ENCODE results near the gene EPHB1.
"Not testable (repeated sequence)": the region's sequence is repeated elsewhere in the genome, so short reads cannot be mapped to it uniquely, and the experiment has no call there.

Gene EPHB1

GRCh38 chr3:134965865-134966481 is 170.9 kb downstream of the EPHB1 start:
- TF ChIP-seq TSHZ2 (CRISPR knock-in tag; IDR thresholded peaks at IDR 0.05) (no peak), PPARA (CRISPR knock-in tag; IDR thresholded peaks at IDR 0.05; ENCODE audit: borderline replicate concordance) (no peak), ZC3H10 (CRISPR knock-in tag; IDR thresholded peaks at IDR 0.05) (no peak), OSR1 (CRISPR knock-in tag; IDR thresholded peaks at IDR 0.05) (no peak), ZNF8 (CRISPR knock-in tag; IDR thresholded peaks at IDR 0.05) (no peak), ZNF565 (CRISPR knock-in tag; conservative IDR thresholded peaks at IDR 0.05; ENCODE audit: low read depth) (no peak), ESRRG (CRISPR knock-in tag; IDR thresholded peaks at IDR 0.05) (no peak), GLIS3 (CRISPR knock-in tag; IDR thresholded peaks at IDR 0.05) (no peak), RARB (CRISPR knock-in tag; IDR thresholded peaks at IDR 0.05) (no peak), CSDC2 (CRISPR knock-in tag; IDR thresholded peaks at IDR 0.05) (no peak), ISL1 (CRISPR knock-in tag; IDR thresholded peaks at IDR 0.05) (no peak), ZNF70 (CRISPR knock-in tag; IDR thresholded peaks at IDR 0.05) (no peak)
- TF ChIP-seq, protein P1, sequence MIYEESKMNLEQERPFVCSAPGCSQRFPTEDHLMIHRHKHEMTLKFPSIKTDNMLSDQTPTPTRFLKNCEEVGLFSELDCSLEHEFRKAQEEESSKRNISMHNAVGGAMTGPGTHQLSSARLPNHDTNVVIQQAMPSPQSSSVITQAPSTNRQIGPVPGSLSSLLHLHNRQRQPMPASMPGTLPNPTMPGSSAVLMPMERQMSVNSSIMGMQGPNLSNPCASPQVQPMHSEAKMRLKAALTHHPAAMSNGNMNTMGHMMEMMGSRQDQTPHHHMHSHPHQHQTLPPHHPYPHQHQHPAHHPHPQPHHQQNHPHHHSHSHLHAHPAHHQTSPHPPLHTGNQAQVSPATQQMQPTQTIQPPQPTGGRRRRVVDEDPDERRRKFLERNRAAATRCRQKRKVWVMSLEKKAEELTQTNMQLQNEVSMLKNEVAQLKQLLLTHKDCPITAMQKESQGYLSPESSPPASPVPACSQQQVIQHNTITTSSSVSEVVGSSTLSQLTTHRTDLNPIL (CRISPR knock-in tag; IDR thresholded peaks at IDR 0.05; ENCODE audit: low read depth), result no peak
- TF ChIP-seq, protein P2, sequence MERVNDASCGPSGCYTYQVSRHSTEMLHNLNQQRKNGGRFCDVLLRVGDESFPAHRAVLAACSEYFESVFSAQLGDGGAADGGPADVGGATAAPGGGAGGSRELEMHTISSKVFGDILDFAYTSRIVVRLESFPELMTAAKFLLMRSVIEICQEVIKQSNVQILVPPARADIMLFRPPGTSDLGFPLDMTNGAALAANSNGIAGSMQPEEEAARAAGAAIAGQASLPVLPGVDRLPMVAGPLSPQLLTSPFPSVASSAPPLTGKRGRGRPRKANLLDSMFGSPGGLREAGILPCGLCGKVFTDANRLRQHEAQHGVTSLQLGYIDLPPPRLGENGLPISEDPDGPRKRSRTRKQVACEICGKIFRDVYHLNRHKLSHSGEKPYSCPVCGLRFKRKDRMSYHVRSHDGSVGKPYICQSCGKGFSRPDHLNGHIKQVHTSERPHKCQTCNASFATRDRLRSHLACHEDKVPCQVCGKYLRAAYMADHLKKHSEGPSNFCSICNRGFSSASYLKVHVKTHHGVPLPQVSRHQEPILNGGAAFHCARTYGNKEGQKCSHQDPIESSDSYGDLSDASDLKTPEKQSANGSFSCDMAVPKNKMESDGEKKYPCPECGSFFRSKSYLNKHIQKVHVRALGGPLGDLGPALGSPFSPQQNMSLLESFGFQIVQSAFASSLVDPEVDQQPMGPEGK (CRISPR knock-in tag; IDR thresholded peaks at IDR 0.05; ENCODE audit: borderline replicate concordance), result no peak
- TF ChIP-seq, protein P3, sequence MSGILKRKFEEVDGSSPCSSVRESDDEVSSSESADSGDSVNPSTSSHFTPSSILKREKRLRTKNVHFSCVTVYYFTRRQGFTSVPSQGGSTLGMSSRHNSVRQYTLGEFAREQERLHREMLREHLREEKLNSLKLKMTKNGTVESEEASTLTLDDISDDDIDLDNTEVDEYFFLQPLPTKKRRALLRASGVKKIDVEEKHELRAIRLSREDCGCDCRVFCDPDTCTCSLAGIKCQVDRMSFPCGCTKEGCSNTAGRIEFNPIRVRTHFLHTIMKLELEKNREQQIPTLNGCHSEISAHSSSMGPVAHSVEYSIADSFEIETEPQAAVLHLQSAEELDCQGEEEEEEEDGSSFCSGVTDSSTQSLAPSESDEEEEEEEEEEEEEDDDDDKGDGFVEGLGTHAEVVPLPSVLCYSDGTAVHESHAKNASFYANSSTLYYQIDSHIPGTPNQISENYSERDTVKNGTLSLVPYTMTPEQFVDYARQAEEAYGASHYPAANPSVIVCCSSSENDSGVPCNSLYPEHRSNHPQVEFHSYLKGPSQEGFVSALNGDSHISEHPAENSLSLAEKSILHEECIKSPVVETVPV (CRISPR knock-in tag; IDR thresholded peaks at IDR 0.05), result no peak
- ATAC-seq, result no peak

GRCh38 chr3:134970895-134971294 is 175.8 kb downstream of the EPHB1 start:
- ATAC-seq, result no peak
- TF ChIP-seq ZNF70 (CRISPR knock-in tag; IDR thresholded peaks at IDR 0.05) (no peak), ZC3H10 (CRISPR knock-in tag; IDR thresholded peaks at IDR 0.05) (no peak), ZNF565 (CRISPR knock-in tag; conservative IDR thresholded peaks at IDR 0.05; ENCODE audit: low read depth) (no peak), CSDC2 (CRISPR knock-in tag; IDR thresholded peaks at IDR 0.05) (no peak)

DNA sequence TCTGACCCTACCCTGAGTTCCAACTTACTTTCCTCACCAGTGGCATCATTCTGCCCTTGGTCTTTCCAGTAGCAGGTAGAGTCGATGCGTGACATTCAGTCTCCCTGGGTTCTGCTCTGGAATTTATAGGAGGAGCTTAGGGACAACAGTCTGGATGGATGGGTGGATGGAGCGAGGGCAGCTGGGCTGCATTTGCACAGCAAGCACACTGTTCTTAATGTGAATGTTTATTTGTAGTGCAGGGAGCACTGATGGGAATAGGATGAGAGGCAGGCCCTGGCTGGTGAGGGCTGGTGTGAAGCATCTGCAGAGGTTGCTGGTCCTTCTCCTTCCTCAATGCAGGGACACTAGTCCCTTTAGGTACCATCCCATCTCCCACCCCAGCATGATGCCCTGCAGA is 176.2 kb downstream of the EPHB1 start:
- ATAC-seq, result no peak
- no peak for TF ChIP-seq ZNF8 (CRISPR knock-in tag; IDR thresholded peaks at IDR 0.05)
- TF ChIP-seq ZFP30 (CRISPR knock-in tag; IDR thresholded peaks at IDR 0.05), result no peak
- TF ChIP-seq, protein P1 (CRISPR knock-in tag; IDR thresholded peaks at IDR 0.05; ENCODE audit: low read depth), result no peak
- no peak for TF ChIP-seq TCF4 (CRISPR knock-in tag; IDR thresholded peaks at IDR 0.05; ENCODE audit: borderline replicate concordance)
- no peak for TF ChIP-seq SNAI2 (CRISPR knock-in tag; IDR thresholded peaks at IDR 0.05)

GRCh38 chr3:134971907-134972306 is 176.8 kb downstream of the EPHB1 start:
- not testable (repeated sequence) for ATAC-seq

Data from SK-N-SH treated with all-trans-retinoic acid at 6 μM for 48 hours (cell line).